ENCODE measurements around the gene RELB.
"Not testable (repeated sequence)": the region's sequence is repeated elsewhere in the genome, so short reads cannot be mapped to it uniquely, and the experiment has no call there.

Gene RELB

GRCh38 chr19:44968118-44968517 lies 33.1 kb upstream of the RELB start:
- Histone ChIP-seq H3F3A (ENCODE audit: low read depth) (no peaks in the 10 kb centered on the region), H3K79me2 (ENCODE audit: insufficient read depth, low read length) (no peaks in the 10 kb centered on the region), H3K9ac (ENCODE audit: low read depth, low read length, poor library complexity, severe bottlenecking) (no peak overlapping the region), H3K4me3 (ENCODE audit: low read length, poor library complexity, severe bottlenecking) (no peak overlapping the region), H3K4me2 (ENCODE audit: low read depth, low read length, poor library complexity, severe bottlenecking) (no peak overlapping the region), H4K20me1 (ENCODE audit: insufficient read depth, low read length, poor library complexity, severe bottlenecking) (no peaks in the 10 kb centered on the region), H3K4me1 (ENCODE audit: insufficient read depth, low read length, poor library complexity, severe bottlenecking) (no peaks in the 10 kb centered on the region), H3K9me3 (ENCODE audit: insufficient read depth, low read depth, low read length) (no peaks in the 10 kb centered on the region), H3K27me3 (ENCODE audit: insufficient read depth, low read length, poor library complexity, severe bottlenecking) (no peaks in the 10 kb centered on the region), H3K36me3 (ENCODE audit: insufficient read depth, low read length) (peaks cover 12% of the 10 kb centered on the region; the same call in 1 of the 2 replicates), H2AFZ (ENCODE audit: low read length) (no peak overlapping the region), H3K9me2 (replicated peaks; ENCODE audit: low read depth, low read length) (no peaks in the 10 kb centered on the region)
- no peak for TF ChIP-seq CTCF (conservative IDR thresholded peaks at IDR 0.05; ENCODE audit: low read length)
- no peak for TF ChIP-seq EZH2phosphoT487 (IDR thresholded peaks at IDR 0.05; ENCODE audit: borderline replicate concordance)

- H3K36me3 ChIP-seq (ENCODE audit: insufficient read depth, low read length), result peaks cover 12% of the 10 kb centered on the region; the same call in 1 of the 2 replicates
- no peak for TF ChIP-seq CTCF (conservative IDR thresholded peaks at IDR 0.05; ENCODE audit: low read length)
- TF ChIP-seq EZH2phosphoT487 (IDR thresholded peaks at IDR 0.05; ENCODE audit: borderline replicate concordance), result no peak
- no peaks in the 10 kb centered on the region for H3K79me2 ChIP-seq (ENCODE audit: insufficient read depth, low read length)
These were observed 32.6 kb upstream of the RELB start for GRCh38 chr19:44968670-44969069.

GRCh38 chr19:44969437-44969836 lies 31.8 kb upstream of the RELB start:
- no peak overlapping the region for H3K4me2 ChIP-seq (ENCODE audit: low read depth, low read length, poor library complexity, severe bottlenecking)
- no peaks in the 10 kb centered on the region for H3K9me3 ChIP-seq (ENCODE audit: insufficient read depth, low read depth, low read length)
- no peaks in the 10 kb centered on the region for H3K27me3 ChIP-seq (ENCODE audit: insufficient read depth, low read length, poor library complexity, severe bottlenecking)
- H4K20me1 ChIP-seq (ENCODE audit: insufficient read depth, low read length, poor library complexity, severe bottlenecking), result no peaks in the 10 kb centered on the region
- no peaks in the 10 kb centered on the region for H3K9me2 ChIP-seq (replicated peaks; ENCODE audit: low read depth, low read length)
- TF ChIP-seq EZH2phosphoT487 (IDR thresholded peaks at IDR 0.05; ENCODE audit: borderline replicate concordance) (no peak), CTCF (conservative IDR thresholded peaks at IDR 0.05; ENCODE audit: low read length) (no peak)
- H3K9ac ChIP-seq (ENCODE audit: low read depth, low read length, poor library complexity, severe bottlenecking), result no peak overlapping the region
- no peaks in the 10 kb centered on the region for H3K4me1 ChIP-seq (ENCODE audit: insufficient read depth, low read length, poor library complexity, severe bottlenecking)
- H2AFZ ChIP-seq (ENCODE audit: low read length), result no peak overlapping the region
- H3K79me2 ChIP-seq (ENCODE audit: insufficient read depth, low read length), result no peaks in the 10 kb centered on the region
- H3K36me3 ChIP-seq (ENCODE audit: insufficient read depth, low read length), result peaks cover 19% of the 10 kb centered on the region; the same call in 1 of the 2 replicates
- no peaks in the 10 kb centered on the region for H3F3A ChIP-seq (ENCODE audit: low read depth)
- no peak overlapping the region for H3K4me3 ChIP-seq (ENCODE audit: low read length, poor library complexity, severe bottlenecking)

More at GRCh38 chr19:44968670-44969069, 32.6 kb upstream of the RELB start:
- Histone ChIP-seq H3K4me1 (ENCODE audit: insufficient read depth, low read length, poor library complexity, severe bottlenecking) (no peaks in the 10 kb centered on the region), H3K9me3 (ENCODE audit: insufficient read depth, low read depth, low read length) (no peaks in the 10 kb centered on the region), H3K4me3 (ENCODE audit: low read length, poor library complexity, severe bottlenecking) (no peak overlapping the region), H3K27me3 (ENCODE audit: insufficient read depth, low read length, poor library complexity, severe bottlenecking) (no peaks in the 10 kb centered on the region), H3K4me2 (ENCODE audit: low read depth, low read length, poor library complexity, severe bottlenecking) (no peak overlapping the region), H3K9ac (ENCODE audit: low read depth, low read length, poor library complexity, severe bottlenecking) (no peak overlapping the region), H4K20me1 (ENCODE audit: insufficient read depth, low read length, poor library complexity, severe bottlenecking) (no peaks in the 10 kb centered on the region), H3F3A (ENCODE audit: low read depth) (no peaks in the 10 kb centered on the region), H2AFZ (ENCODE audit: low read length) (no peak overlapping the region), H3K9me2 (replicated peaks; ENCODE audit: low read depth, low read length) (no peaks in the 10 kb centered on the region)

- H3K9me3 ChIP-seq (ENCODE audit: insufficient read depth, low read depth, low read length), result not testable (repeated sequence)
- H3K36me3 ChIP-seq (ENCODE audit: insufficient read depth, low read length), result peaks cover 33% of the 10 kb centered on the region; the same call in 1 of the 2 replicates
These were observed 29.8 kb upstream of the RELB start for GRCh38 chr19:44971451-44971850.

More at GRCh38 chr19:44971451-44971850, 29.8 kb upstream of the RELB start:
- H3K9me2 ChIP-seq (replicated peaks; ENCODE audit: low read depth, low read length); H3K4me1 ChIP-seq (ENCODE audit: insufficient read depth, low read length, poor library complexity, severe bottlenecking); H3K27me3 ChIP-seq (ENCODE audit: insufficient read depth, low read length, poor library complexity, severe bottlenecking); H4K20me1 ChIP-seq (ENCODE audit: insufficient read depth, low read length, poor library complexity, severe bottlenecking); H2AFZ ChIP-seq (ENCODE audit: low read length); H3F3A ChIP-seq (ENCODE audit: low read depth); H3K9ac ChIP-seq (ENCODE audit: low read depth, low read length, poor library complexity, severe bottlenecking); H3K4me2 ChIP-seq (ENCODE audit: low read depth, low read length, poor library complexity, severe bottlenecking); H3K4me3 ChIP-seq (ENCODE audit: low read length, poor library complexity, severe bottlenecking); H3K79me2 ChIP-seq (ENCODE audit: insufficient read depth, low read length): not testable (repeated sequence)

Measured in Loucy (cell line).